B cell (primary cell): ENCODE data around the gene ADAP1. TPM values are rescaled to one million over a fixed set of nuclear protein-coding genes. Genes with fewer than 3 reads are reported as not detected.

Experiments used
- ATAC-seq: fragments of 200-7000 bp; cut with Tn5 transposase; one replicate; pipeline ENCODE4 v1.10.0; 2021; ENCODE audit warnings: low read depth, mild to moderate bottlenecking, moderate number of reproducible peaks, moderate library complexity
- CTCF ChIA-PET: fragments of 350-600 bp; sonication (Branson Sonifier 250); formaldehyde crosslinking; loops from one replicate; lab custom pipeline; 2021; ENCODE audit warnings: antibody characterized with exemption, inconsistent platforms; lab: Charles Lee
- POLR2A ChIA-PET: fragments of 350-600 bp; sonication (Branson Sonifier 250); formaldehyde crosslinking; loops from one replicate; lab custom pipeline; 2021; ENCODE audit warnings: antibody characterized with exemption; lab: Charles Lee
- DNase-seq: peaks from one replicate; pipeline ENCODE4 v3.0.0; 2013
- H2AFZ ChIP-seq: 2 replicates; pipeline ENCODE4 v1.6.1; 2012; ENCODE audit warnings: mild to moderate bottlenecking, low read depth, low read length; ENCODE audit not compliant: insufficient read depth, poor library complexity, severe bottlenecking
- H3K27ac ChIP-seq, 2 donors: 1 replicate in 1 of 2; 2 replicates in 1 of 2; pipeline ENCODE4 v1.5.1; 2012 to 2013; ENCODE audit warnings: low read length in 2 of 2, mild to moderate bottlenecking in 2 of 2, moderate library complexity in 1 of 2
- H3K27me3 ChIP-seq, 4 experiments: fragments of 200-600 bp in 1 of 4; sonication (generic) in 1 of 4; replicated peaks in 1 of 4; 1 replicate in 2 of 4; 2 replicates in 2 of 4; pipeline versions ENCODE4 v1.6.1 to v1.7.0; 2013 to 2016; ENCODE audit warnings: low read length in 3 of 4, mild to moderate bottlenecking in 2 of 4, mixed read lengths in 1 of 4, moderate library complexity in 1 of 4; ENCODE audit not compliant: insufficient read depth in 4 of 4, control insufficient read depth in 3 of 4; ENCODE audit errors: control extremely low read depth in 1 of 4
- H3K36me3 ChIP-seq, 2 experiments: replicated peaks in 1 of 2; 1 replicate in 1 of 2; 2 replicates in 1 of 2; pipeline versions ENCODE4 v1.6.1 to v1.7.1; 2013; ENCODE audit warnings: low read length in 1 of 2; ENCODE audit not compliant: insufficient read depth in 2 of 2, control insufficient read depth in 1 of 2; ENCODE audit errors: control extremely low read depth in 1 of 2, extremely low read depth in 1 of 2
- H3K4me1 ChIP-seq, 2 donors: fragments of 200-600 bp in 1 of 2; sonication (generic) in 1 of 2; 1 replicate in 1 of 2; 2 replicates in 1 of 2; pipeline versions ENCODE4 v1.5.1 to v1.6.1; 2013 to 2017; ENCODE audit warnings: low read length in 2 of 2; ENCODE audit not compliant: control insufficient read depth in 2 of 2, insufficient read depth in 2 of 2
- H3K4me2 ChIP-seq: replicated peaks from 2 replicates; pipeline ENCODE3; 2012; ENCODE audit warnings: mild to moderate bottlenecking, low read depth, low read length; ENCODE audit not compliant: poor library complexity, severe bottlenecking
- H3K4me3 ChIP-seq, 5 experiments: fragments of 200-600 bp in 1 of 5; sonication (generic) in 1 of 5; 1 replicate in 3 of 5; 2 replicates in 2 of 5; pipeline versions ENCODE4 v1.5.1 to v1.7.0; 2011 to 2016; ENCODE audit warnings: low read length in 4 of 5, mild to moderate bottlenecking in 4 of 5, low read depth in 2 of 5, control low read depth in 1 of 5, moderate library complexity in 1 of 5; ENCODE audit not compliant: insufficient read depth in 1 of 5; ENCODE audit errors: control extremely low read depth in 1 of 5, extremely low read depth in 1 of 5
- H3K79me2 ChIP-seq: fragments of 200-600 bp; sonication (generic); one replicate; pipeline ENCODE4 v1.6.0; 2016; ENCODE audit warnings: low read length; ENCODE audit not compliant: control insufficient read depth, insufficient read depth
- H3K9ac ChIP-seq: fragments of 200-600 bp; sonication (generic); 2 replicates; pipeline ENCODE4 v1.6.1; 2017; ENCODE audit warnings: mild to moderate bottlenecking, low read length, moderate library complexity
- H3K9me3 ChIP-seq, 3 donors: one replicate each; pipeline versions ENCODE4 v1.6.1 to v1.7.1; 2013; ENCODE audit warnings: low read length in 2 of 3; ENCODE audit not compliant: control insufficient read depth in 2 of 3, insufficient read depth in 1 of 3; ENCODE audit errors: control extremely low read depth in 1 of 3
- H4K20me1 ChIP-seq: 2 replicates; pipeline ENCODE4 v1.6.0; 2012; ENCODE audit warnings: mild to moderate bottlenecking, low read length; ENCODE audit not compliant: insufficient read depth, control insufficient read depth, poor library complexity, severe bottlenecking
- H3K27ac Mint-ChIP-seq: one replicate; pipeline ENCODE4 v1.8.0; 2021; ENCODE audit warnings: mixed read lengths
- H3K27me3 Mint-ChIP-seq: one replicate; pipeline ENCODE4 v1.8.0; 2021; ENCODE audit warnings: mixed read lengths
- H3K4me1 Mint-ChIP-seq: one replicate; pipeline ENCODE4 v1.8.0; 2021; ENCODE audit warnings: mixed read lengths
- H3K4me3 Mint-ChIP-seq: one replicate; pipeline ENCODE4 v1.8.0; 2021; ENCODE audit warnings: mixed read lengths
- H3K9me3 Mint-ChIP-seq: one replicate; pipeline ENCODE4 v1.8.0; 2022; ENCODE audit warnings: mixed read lengths; ENCODE audit not compliant: insufficient read depth
- CTCF ChIP-seq: fragments of 200-600 bp; IDR thresholded peaks from one replicate; pipeline ENCODE4 v1.8.0; 2022; ENCODE audit warnings: antibody characterized with exemption, mild to moderate bottlenecking
- EZH2 ChIP-seq: IDR thresholded peaks from 2 replicates; pipeline ENCODE4 v1.6.1; 2012; ENCODE audit warnings: borderline replicate concordance, low read depth, mild to moderate bottlenecking, moderate library complexity, low read length; ENCODE audit not compliant: insufficient read depth, poor library complexity, severe bottlenecking
- WGBS: methylation state at CpG from one replicate; pipeline ENCODE4 v1.1.5; 2013; ENCODE audit warnings: missing lambda C conversion rate; ENCODE audit not compliant: insufficient coverage; 5-methylcytosine and 5-hydroxymethylcytosine counted together
- intact Hi-C: fragments of 100-400 bp; cut with micrococcal nuclease; formaldehyde crosslinking; loops from one replicate; pipeline ENCODE4 v1.10.0; 2022
- polyA plus RNA-seq: library from polyadenylated mRNA; depleted of rRNA; stranded (reverse); fragments of >200 nt; gene quantifications from 2 replicates; pipeline ENCODE4 v1.2.3, GENCODE V29; 2012
- total RNA-seq, 2 donors: library from RNA; stranded (reverse); fragments of 120-200 nt in 1 of 2; gene quantifications; 1 replicate in 1 of 2; 2 replicates in 1 of 2; pipeline versions ENCODE4 v1.2.3 to v1.2.4, GENCODE V29; 2013 to 2022

Gene ADAP1
- total and polyA plus RNA-seq, 2 donors (not counting 1 experiment from before 2014, with no cell fraction given): 10.8 to 12.9 TPM

- no peak overlapping the region for H3K4me3 Mint-ChIP-seq
- Histone ChIP-seq H3K79me2 (peaks cover 7% of the 10 kb centered on the region), H3K4me3 (no peak overlapping the region), H4K20me1 (peaks cover 59% of the 10 kb centered on the region), H3K9me3 (peaks cover 0 to 13% (median 0%) of the 10 kb centered on the region in 3 donors), H2AFZ (no peak overlapping the region), H3K27ac (no peak overlapping the region), H3K4me1 (peaks cover 17 to 31% of the 10 kb centered on the region in 2 donors), H3K4me2 (peak overlapping the region; percentile 68), H3K36me3 (peaks cover 0 to 33% of the 10 kb centered on the region in 2 experiments), H3K9ac (no peak overlapping the region), H3K27me3 (peaks cover 0 to 23% (median 0%) of the 10 kb centered on the region in 4 experiments)
- no peaks in the 10 kb centered on the region for H3K9me3 Mint-ChIP-seq
- peaks cover 28% of the 10 kb centered on the region for H3K4me1 Mint-ChIP-seq
- DNase-seq (no peak), ATAC-seq (peak; percentile 19)
- no peak for TF ChIP-seq CTCF
- TF ChIP-seq EZH2: no peak
- ChIA-PET CTCF (interaction anchor here (0.8 to 1.9 kb wide), 2 partner anchors 28 to 56 kb away, joined by 3 to 5 read pairs; no protein-coding TSS in a partner anchor), POLR2A (no interaction called here)
- H3K27me3 Mint-ChIP-seq: peaks cover 16% of the 10 kb centered on the region
- intact Hi-C loops: no loop called here
- WGBS: 27% methylated on average over 26 of the region's 27 CpGs
- no peak overlapping the region for H3K27ac Mint-ChIP-seq
Observed at GRCh38 chr7:964401-965231, 10.1 kb upstream of the ADAP1 start.
